Body of pancreas (tissue), 4 donors: ENCODE results near the gene PDE9A. TPM values are rescaled to one million over a fixed set of nuclear protein-coding genes. Genes with fewer than 3 reads are reported as not detected.
A peak's percentile ranks its signal among the peaks of the same experiment; 100 is the strongest.

ENCODE experiments used
- ATAC-seq: fragments of 150-250 bp; one replicate; pipeline ENCODE4 v1.9.1; 2016
- DNase-seq, 4 donors: peaks; one replicate each; pipeline ENCODE4 v3.0.0-alpha.2; 2019
- H3K27ac ChIP-seq, 4 donors: fragments of 200-600 bp; sonication (generic); 1 replicate in 3 of 4; 2 replicates in 1 of 4; pipeline versions ENCODE4 v1.5.1 to v1.6.1; 2016 to 2019; ENCODE audit warnings: mild to moderate bottlenecking in 1 of 4, mixed read lengths in 1 of 4, moderate library complexity in 1 of 4
- H3K27me3 ChIP-seq, 2 donors: fragments of 200-600 bp; sonication (generic); one replicate each; pipeline ENCODE4 v1.6.0; 2016; ENCODE audit warnings: mild to moderate bottlenecking in 1 of 2
- H3K36me3 ChIP-seq, 2 donors: fragments of 200-600 bp; sonication (generic); replicated peaks in 1 of 2; 2 replicates each; pipeline ENCODE4 v1.5.1; 2016; ENCODE audit warnings: low read depth in 2 of 2; ENCODE audit not compliant: insufficient read depth in 1 of 2
- H3K4me1 ChIP-seq: fragments of 200-600 bp; sonication (generic); one replicate; pipeline ENCODE4 v1.6.0; 2016
- H3K4me3 ChIP-seq, 2 donors: fragments of 200-600 bp; sonication (generic); 1 replicate in 1 of 2; 2 replicates in 1 of 2; pipeline ENCODE4 v1.5.1; 2016 to 2019
- H3K9me3 ChIP-seq, 3 donors: fragments of 200-600 bp; sonication (generic); 1 replicate in 2 of 3; 2 replicates in 1 of 3; pipeline ENCODE4 v1.5.1; 2016
- POLR2A ChIP-seq, 3 donors: fragments of 450-650 bp; IDR thresholded peaks; one replicate each; pipeline ENCODE4 v1.6.1; 2016; ENCODE audit warnings: antibody characterized with exemption in 3 of 3, mild to moderate bottlenecking in 2 of 3
- WGBS, 2 donors: methylation state at CpG; one replicate each; pipeline ENCODE4 v1.1.5; 2017; 5-methylcytosine and 5-hydroxymethylcytosine counted together
- intact Hi-C: fragments of 100-400 bp; cut with DNase I; formaldehyde crosslinking; loops from one replicate; pipeline ENCODE4 v1.15.1; 2023
- total RNA-seq, 2 donors: library from RNA; depleted of rRNA; stranded (reverse); fragments of >200 nt; gene quantifications; one replicate each; pipeline ENCODE4 v1.1.0, GENCODE V29; 2016
- TF ChIP-seq, protein P1 (sequence below), 7 experiments: fragments of 450-650 bp in 4 of 7; fragments of 200-600 bp in 3 of 7; sonication (generic) in 3 of 7; IDR thresholded peaks; one replicate each; pipeline ENCODE4 v1.5.1; 2016 to 2019; ENCODE audit warnings: antibody characterized with exemption in 7 of 7

Gene PDE9A
- total RNA-seq, 2 donors from 2014 or later, result 5.2 to 7.9 TPM

DNA sequence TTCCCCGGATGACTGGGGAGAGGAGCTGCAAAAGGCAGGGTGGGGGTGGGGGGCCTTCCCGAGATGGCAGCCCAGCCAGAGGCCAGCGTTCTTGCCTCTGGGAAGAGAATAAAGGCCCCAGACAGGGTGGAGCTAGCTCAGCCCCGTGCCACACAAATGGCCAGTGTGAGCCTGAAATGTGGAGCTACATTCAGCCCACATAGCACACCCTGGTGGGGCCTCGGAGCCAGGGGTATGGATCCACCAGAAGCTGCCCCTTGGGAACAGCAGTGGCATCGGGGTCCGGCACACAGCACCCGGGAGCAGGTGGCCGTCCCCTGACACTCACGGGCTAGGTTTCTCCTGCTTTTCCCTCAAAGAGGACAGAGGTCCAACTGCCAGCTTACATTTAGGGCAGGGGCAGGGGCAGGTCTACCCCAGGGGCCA, 93.9 kb downstream of the PDE9A start:
- DNase-seq, result no peak
- TF ChIP-seq POLR2A (IDR thresholded peaks at IDR 0.05), result no peak
- TF ChIP-seq, protein P1, sequence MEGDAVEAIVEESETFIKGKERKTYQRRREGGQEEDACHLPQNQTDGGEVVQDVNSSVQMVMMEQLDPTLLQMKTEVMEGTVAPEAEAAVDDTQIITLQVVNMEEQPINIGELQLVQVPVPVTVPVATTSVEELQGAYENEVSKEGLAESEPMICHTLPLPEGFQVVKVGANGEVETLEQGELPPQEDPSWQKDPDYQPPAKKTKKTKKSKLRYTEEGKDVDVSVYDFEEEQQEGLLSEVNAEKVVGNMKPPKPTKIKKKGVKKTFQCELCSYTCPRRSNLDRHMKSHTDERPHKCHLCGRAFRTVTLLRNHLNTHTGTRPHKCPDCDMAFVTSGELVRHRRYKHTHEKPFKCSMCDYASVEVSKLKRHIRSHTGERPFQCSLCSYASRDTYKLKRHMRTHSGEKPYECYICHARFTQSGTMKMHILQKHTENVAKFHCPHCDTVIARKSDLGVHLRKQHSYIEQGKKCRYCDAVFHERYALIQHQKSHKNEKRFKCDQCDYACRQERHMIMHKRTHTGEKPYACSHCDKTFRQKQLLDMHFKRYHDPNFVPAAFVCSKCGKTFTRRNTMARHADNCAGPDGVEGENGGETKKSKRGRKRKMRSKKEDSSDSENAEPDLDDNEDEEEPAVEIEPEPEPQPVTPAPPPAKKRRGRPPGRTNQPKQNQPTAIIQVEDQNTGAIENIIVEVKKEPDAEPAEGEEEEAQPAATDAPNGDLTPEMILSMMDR (IDR thresholded peaks at IDR 0.05), result no peak
- Histone ChIP-seq H3K27ac (peak overlapping the region in 2 of 4 donors; percentile 48 to 52), H3K4me1 (peaks cover 18% of the 10 kb centered on the region), H3K9me3 (no peaks in the 10 kb centered on the region), H3K27me3 (no peaks in the 10 kb centered on the region), H3K36me3 (no peaks in the 10 kb centered on the region), H3K4me3 (no peak overlapping the region)
- WGBS, 2 donors, result 71 to 74% methylated on average over 5 to 10 of the region's 10 CpGs
- ATAC-seq, result no peak
- intact Hi-C loops, result no loop called here

DNA sequence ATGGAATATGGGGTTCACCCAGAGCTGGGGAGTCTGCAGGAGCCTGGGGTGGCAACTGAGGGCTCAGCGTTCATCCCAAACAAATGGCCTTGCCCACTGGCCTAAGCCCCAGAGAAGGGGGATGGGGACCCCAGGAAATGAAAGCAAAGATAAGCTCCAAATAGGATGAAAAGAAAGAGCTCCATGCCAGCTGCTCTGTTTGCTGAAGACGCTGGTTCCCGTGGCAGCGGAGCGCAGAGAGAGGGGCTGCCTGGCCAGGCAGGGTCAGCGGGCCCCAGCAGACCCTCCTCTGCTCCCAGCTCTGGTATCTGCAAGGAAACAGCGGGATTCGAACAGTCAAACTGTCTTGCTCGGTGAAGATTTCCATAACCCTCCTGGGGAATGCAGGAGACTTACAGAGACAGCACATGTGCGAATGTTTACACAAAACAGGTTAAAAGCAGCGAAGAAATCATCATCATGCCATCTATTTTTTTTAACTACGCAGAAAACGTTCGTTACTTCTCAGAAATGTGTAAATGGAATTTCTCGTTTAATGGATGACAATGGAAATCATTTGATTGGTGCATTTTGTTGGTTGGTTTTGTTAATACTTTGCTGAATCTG, 94.4 kb downstream of the PDE9A start:
- no peaks in the 10 kb centered on the region for H3K36me3 ChIP-seq
- no peak for DNase-seq
- no peaks in the 10 kb centered on the region for H3K27me3 ChIP-seq
- H3K27ac ChIP-seq, result peak overlapping the region in 2 of 4 donors; percentile 48 to 52
- no peak for TF ChIP-seq POLR2A (IDR thresholded peaks at IDR 0.05)
- TF ChIP-seq, protein P1 (IDR thresholded peaks at IDR 0.05), result no peak
- H3K9me3 ChIP-seq, result no peaks in the 10 kb centered on the region
- H3K4me1 ChIP-seq, result peaks cover 18% of the 10 kb centered on the region
- 56 to 64% methylated on average over 15 of the region's 15 CpGs for WGBS, 2 donors
- no peak overlapping the region for H3K4me3 ChIP-seq
- intact Hi-C loops, result no loop called here
- ATAC-seq, result no peak

DNA sequence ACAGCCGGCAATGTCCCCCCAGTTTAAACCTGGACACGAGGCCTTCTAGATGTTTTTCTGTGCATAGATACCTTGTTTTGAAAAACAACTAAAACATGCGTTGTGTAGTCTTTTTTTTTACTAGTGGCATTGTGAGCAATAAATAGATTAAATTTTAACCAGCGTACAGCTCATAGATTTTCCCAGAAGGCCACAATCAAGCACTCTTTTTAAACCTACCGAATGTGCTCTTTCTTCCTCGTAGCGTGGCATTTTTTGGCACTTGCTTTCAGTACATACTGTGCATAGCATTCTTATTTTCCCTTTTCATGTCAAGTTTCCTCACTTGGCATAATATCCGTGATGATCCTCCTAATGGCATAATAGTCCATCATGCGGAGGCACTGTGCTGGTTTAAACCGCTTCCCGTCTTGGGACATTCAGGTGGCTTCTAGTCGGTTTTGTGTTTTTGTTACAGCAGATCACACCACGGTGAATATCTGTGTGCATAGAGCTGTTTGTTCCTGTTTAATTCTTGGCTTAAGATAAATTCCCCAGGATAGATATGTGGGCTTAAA, 95.3 kb downstream of the PDE9A start:
- ATAC-seq (no peak), DNase-seq (no peak)
- Histone ChIP-seq H3K36me3 (no peaks in the 10 kb centered on the region), H3K4me1 (peaks cover 18% of the 10 kb centered on the region), H3K27ac (peak overlapping the region in 3 of 4 donors; percentile 28 to 52 (median 48)), H3K27me3 (no peaks in the 10 kb centered on the region), H3K9me3 (no peaks in the 10 kb centered on the region), H3K4me3 (no peak overlapping the region)
- no peak for TF ChIP-seq POLR2A (IDR thresholded peaks at IDR 0.05)
- TF ChIP-seq, protein P1 (IDR thresholded peaks at IDR 0.05), result no peak
- WGBS, 2 donors, result 40 to 41% methylated on average over 13 of the region's 13 CpGs
- intact Hi-C loops, result no loop called here

DNA sequence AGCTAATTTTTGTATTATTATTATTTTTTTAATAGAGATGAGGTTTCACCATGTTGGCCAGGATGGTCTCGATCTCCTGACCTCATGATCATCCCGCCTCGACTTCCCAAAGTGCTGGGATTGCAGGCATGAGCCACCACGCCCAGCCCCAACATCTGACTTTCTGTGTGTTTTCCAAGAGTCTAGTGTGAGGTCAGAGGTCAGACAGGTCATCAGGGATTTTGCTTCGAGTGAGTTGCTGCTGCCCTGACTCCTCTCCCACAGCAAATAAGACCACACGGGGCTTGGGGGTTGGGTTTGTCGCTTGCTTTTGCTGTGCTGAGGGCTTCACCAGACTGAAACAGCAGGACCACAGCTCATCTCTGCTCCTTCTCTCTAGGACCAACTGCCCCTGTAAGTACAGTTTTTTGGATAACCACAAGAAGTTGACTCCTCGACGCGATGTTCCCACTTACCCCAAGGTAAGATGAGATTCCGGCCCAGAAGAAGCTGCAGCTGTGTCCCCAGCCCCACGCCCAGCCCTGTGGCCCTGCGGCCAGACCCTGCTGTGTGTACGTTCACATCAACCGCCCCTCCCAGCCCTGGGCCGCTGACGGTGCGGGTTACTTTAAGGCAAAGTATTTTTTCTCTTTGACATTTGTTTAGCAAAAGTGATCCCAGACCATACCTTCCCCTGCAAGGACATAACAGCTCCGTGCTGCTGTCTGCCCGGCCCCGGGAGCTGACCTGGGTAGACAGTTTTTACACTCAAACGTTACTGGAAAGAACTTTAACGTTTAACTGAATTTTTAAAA, 97.5 kb downstream of the PDE9A start:
- ATAC-seq (no peak), DNase-seq (no peak)
- TF ChIP-seq, protein P1 (IDR thresholded peaks at IDR 0.05), result no peak
- no peak for TF ChIP-seq POLR2A (IDR thresholded peaks at IDR 0.05)
- no peaks in the 10 kb centered on the region for H3K9me3 ChIP-seq
- H3K36me3 ChIP-seq, result no peaks in the 10 kb centered on the region
- H3K4me1 ChIP-seq, result peaks cover 18% of the 10 kb centered on the region
- 68 to 72% methylated on average over 19 to 23 of the region's 23 CpGs for WGBS, 2 donors
- H3K4me3 ChIP-seq, result no peak overlapping the region
- H3K27me3 ChIP-seq, result no peaks in the 10 kb centered on the region
- intact Hi-C loops, result no loop called here
- no peak overlapping the region for H3K27ac ChIP-seq
